GM12878 (cell line): ENCODE measurements around the gene PRPF40B. TPM values are rescaled to one million over a fixed set of nuclear protein-coding genes. Genes with fewer than 3 reads are reported as not detected.

Source experiments
- ATAC-seq: fragments of 200-7000 bp; cut with Tn5 transposase; 3 replicates; pipeline ENCODE4 v1.9.1; 2020; ENCODE audit warnings: mild to moderate bottlenecking, moderate library complexity
- BruUV-seq: library from RNA; stranded (reverse); fragments of 400-500 nt; replicated peaks from 2 replicates; lab custom pipeline; 2021; lab: Mats Ljungman, UMichigan
- CTCF ChIA-PET: fragments of 300-600 bp; sonication (Branson Sonifier 250); formaldehyde crosslinking; extraction: SDS; loops from one replicate; lab custom pipeline; 2021; ENCODE audit warnings: inconsistent platforms; lab: Yijun Ruan, JAX
- POLR2A ChIA-PET: fragments of 350-600 bp; formaldehyde crosslinking; extraction: SDS; loops from one replicate; lab custom pipeline; 2021; ENCODE audit warnings: inconsistent platforms; lab: Charles Lee
- RAD21 ChIA-PET: fragments of 300-600 bp; sonication (Branson Sonifier 250); formaldehyde crosslinking; loops from one replicate; lab custom pipeline; 2023; ENCODE audit warnings: antibody characterized with exemption; ENCODE audit not compliant: unreplicated experiment; lab: Charles Lee
- SMC1A ChIA-PET: fragments of 300-600 bp; sonication (Branson Sonifier 250); formaldehyde crosslinking; loops from one replicate; lab custom pipeline; 2023; ENCODE audit not compliant: unreplicated experiment, uncharacterized antibody; lab: Charles Lee
- DNase-seq: peaks from one replicate; pipeline ENCODE4 v3.0.0-alpha.2; 2011; ENCODE audit warnings: low read depth, low spot score
- FAIRE-seq: peaks from 3 replicates; lab custom pipeline; 2011; peaks lifted over from hg19 to GRCh38; lab: Jason Lieb, UNC
- H2AFZ ChIP-seq: 2 replicates; pipeline ENCODE4 v1.6.0; 2011; ENCODE audit warnings: low read depth, low read length, control low read depth; ENCODE audit not compliant: control insufficient read depth
- H3K27ac ChIP-seq: 2 replicates; pipeline ENCODE4 v1.5.1; 2011; ENCODE audit warnings: control low read depth; ENCODE audit not compliant: control insufficient read depth, insufficient read depth
- H3K27me3 ChIP-seq, 2 experiments: replicated peaks in 1 of 2; 2 replicates each; pipeline versions ENCODE4 v1.6.0 to v1.6.1; 2011; ENCODE audit warnings: low read length in 1 of 2; ENCODE audit not compliant: control insufficient read depth in 2 of 2, insufficient read depth in 2 of 2
- H3K36me3 ChIP-seq, 2 experiments: 2 replicates each; pipeline ENCODE4 v1.5.1; 2011; ENCODE audit warnings: low read length in 1 of 2; ENCODE audit not compliant: control insufficient read depth in 2 of 2, insufficient read depth in 2 of 2
- H3K4me1 ChIP-seq: 2 replicates; pipeline ENCODE4 v1.6.1; 2011; ENCODE audit warnings: mild to moderate bottlenecking, low read length, moderate library complexity, mixed read lengths; ENCODE audit not compliant: control insufficient read depth, insufficient read depth
- H3K4me2 ChIP-seq: 2 replicates; pipeline ENCODE4 v1.6.0; 2011; ENCODE audit warnings: control low read depth; ENCODE audit not compliant: control insufficient read depth, insufficient read depth
- H3K4me3 ChIP-seq: fragments of 200-600 bp; sonication (generic); 2 replicates; pipeline ENCODE4 v1.5.1; 2016
- H3K79me2 ChIP-seq: 2 replicates; pipeline ENCODE4 v1.6.0; 2011; ENCODE audit warnings: low read length; ENCODE audit not compliant: control insufficient read depth, insufficient read depth
- H3K9ac ChIP-seq: 2 replicates; pipeline ENCODE4 v1.8.0; 2011; ENCODE audit warnings: low read length, control low read depth, mixed read lengths; ENCODE audit not compliant: control insufficient read depth, insufficient read depth
- H3K9me3 ChIP-seq: replicated peaks from 3 replicates; pipeline ENCODE4 v1.5.1; 2011; ENCODE audit warnings: mild to moderate bottlenecking, low read length; ENCODE audit not compliant: control insufficient read depth, insufficient read depth
- H4K20me1 ChIP-seq: 2 replicates; pipeline ENCODE4 v1.6.0; 2011; ENCODE audit not compliant: control insufficient read depth, insufficient read depth
- FOXM1 ChIP-seq: IDR thresholded peaks from 2 replicates; pipeline ENCODE4 v1.6.1; 2012; ENCODE audit warnings: low read depth, mild to moderate bottlenecking, inconsistent platforms, low read length, moderate library complexity
- SUZ12 ChIP-seq: fragments of 200-600 bp; sonication (generic); IDR thresholded peaks from one replicate; pipeline ENCODE4 v1.6.1; 2018; ENCODE audit warnings: antibody characterized with exemption, mild to moderate bottlenecking; ENCODE audit not compliant: unreplicated experiment
- ZBTB11 ChIP-seq: fragments of 450-650 bp; formaldehyde crosslinking; IDR thresholded peaks from 2 replicates; pipeline ENCODE4 v1.5.0; 2022; ENCODE audit warnings: mild to moderate bottlenecking, missing genetic modification characterization
- WGBS: methylation state at CpG from one replicate; pipeline ENCODE4 v1.1.6; 2016; ENCODE audit warnings: low lambda C conversion rate; ENCODE audit not compliant: insufficient replicate concordance, insufficient coverage; ENCODE audit errors: missing lambda C conversion rate; 5-methylcytosine and 5-hydroxymethylcytosine counted together
- in situ Hi-C: fragments of 300-500 bp; cut with MboI; formaldehyde crosslinking; loops from 9 replicates; pipeline ENCODE4 v1.14.3; 2018; ENCODE audit warnings: mixed read lengths
- intact Hi-C: fragments of 100-400 bp; cut with micrococcal nuclease; formaldehyde crosslinking; loops from one replicate; pipeline ENCODE4 v1.14.2; 2022; ENCODE audit not compliant: unreplicated experiment
- polyA plus RNA-seq, 11 experiments: library from polyadenylated mRNA; depleted of rRNA in 4 of 11; unstranded in 6 of 11; stranded (reverse) in 5 of 11; fragments of >200 nt; fragmentation: Nextera tagmentation in 4 of 11; fragmentation: Illumina TruSeq in 1 of 11; extraction: Ambion mirVana in 4 of 11; extraction: Trizol in 1 of 11; gene quantifications; 1 replicate in 1 of 11; 2 replicates in 10 of 11; pipeline versions ENCODE4 v1.2.1 to v1.2.3, GENCODE V29; 2011 to 2016; ENCODE audit warnings: inconsistent platforms in 2 of 11, missing spikeins in 2 of 11, low read depth in 1 of 11
- total RNA-seq, 4 experiments: library from RNA; depleted of rRNA in 3 of 4; stranded (reverse); fragments of >200 nt in 3 of 4; fragmentation: Illumina TruSeq in 1 of 4; extraction: Trizol in 1 of 4; gene quantifications; 2 replicates each; pipeline versions ENCODE4 v1.2.1 to v1.2.3, GENCODE V29; 2013 to 2021

The PRPF40B gene
- total and polyA plus RNA-seq, 10 of the 15 experiments (the other 5 are each of a cell fraction or from before 2014, with no cell fraction given): 0.31 to 17.9 (median 7.3) TPM

- no peak for TF ChIP-seq FOXM1
- no peak for TF ChIP-seq SUZ12
- TF ChIP-seq ZBTB11: no peak
- Histone ChIP-seq H3K9me3 (no peaks in the 10 kb centered on the region), H3K4me2 (no peak overlapping the region), H3K27ac (no peak overlapping the region), H3K79me2 (peaks cover under 1% of the 10 kb centered on the region; the same call in 1 of the 2 replicates), H3K36me3 (peaks cover 40 to 61% of the 10 kb centered on the region in 2 experiments), H3K27me3 (no peaks in the 10 kb centered on the region), H3K4me3 (no peak overlapping the region), H3K9ac (no peak overlapping the region), H3K4me1 (peaks cover 3% of the 10 kb centered on the region), H2AFZ (no peak overlapping the region), H4K20me1 (no peaks in the 10 kb centered on the region; the same call in 1 of the 2 replicates)
- intact Hi-C loops (no loop called here), in situ Hi-C loops (no loop called here)
- ChIA-PET CTCF (interaction anchor here (1.0 to 1.7 kb wide), 8 partner anchors 28 to 122 kb away, joined by 3 to 5 read pairs (median 3); no protein-coding TSS in a partner anchor), POLR2A (interaction anchor here (3.7 kb wide), 1 partner anchor 49 kb away, joined by 15 read pairs; no protein-coding TSS in a partner anchor), RAD21 (interaction anchor here (0.7 to 1.4 kb wide), 4 partner anchors 10 to 85 kb away, joined by 3 to 5 read pairs (median 4); partner anchors contain the start of gene TMBIM6), SMC1A (interaction anchor here (1.5 kb wide), 1 partner anchor 11 kb away, joined by 3 read pairs; no protein-coding TSS in a partner anchor)
- FAIRE-seq: no peak
- no TSS peak for BruUV-seq
- no peak for ATAC-seq
- no peak for DNase-seq
- WGBS: 100% methylated on average over 2 of the region's 2 CpGs
Measured at GRCh38 chr12:49655595-49656236, 32.4 kb downstream of the PRPF40B start.
